Mesendoderm (in vitro differentiated cells): Measurements from ENCODE around the gene CHAC2. TPM values are rescaled to one million over a fixed set of nuclear protein-coding genes. Genes with fewer than 3 reads are reported as not detected.
"Not testable (repeated sequence)": the region's sequence is repeated elsewhere in the genome, so short reads cannot be mapped to it uniquely, and the experiment has no call there.

Experiments
- DNase-seq: peaks from one replicate; pipeline ENCODE4 v3.0.0; 2013
- H2AK5ac ChIP-seq: 2 replicates; pipeline ENCODE4 v1.6.1; 2013; ENCODE audit warnings: low read length, inconsistent platforms
- H2BK120ac ChIP-seq: 2 replicates; pipeline ENCODE4 v1.6.1; 2013; ENCODE audit warnings: low read depth, mild to moderate bottlenecking, low read length, moderate library complexity, mixed read lengths
- H2BK15ac ChIP-seq: replicated peaks from 2 replicates; pipeline ENCODE4 v1.6.1; 2013; ENCODE audit warnings: low read depth, mild to moderate bottlenecking, moderate library complexity
- H2BK5ac ChIP-seq: 2 replicates; pipeline ENCODE4 v1.6.1; 2013; ENCODE audit warnings: low read length, inconsistent platforms
- H3K18ac ChIP-seq: 2 replicates; pipeline ENCODE4 v1.6.1; 2013; ENCODE audit warnings: mild to moderate bottlenecking, low read length, mixed read lengths
- H3K23ac ChIP-seq: one replicate; pipeline ENCODE4 v1.6.1; 2013; ENCODE audit warnings: low read length
- H3K27ac ChIP-seq: 2 replicates; pipeline ENCODE4 v1.5.1; 2013; ENCODE audit warnings: low read depth, mild to moderate bottlenecking, inconsistent platforms, low read length, moderate library complexity
- H3K27me3 ChIP-seq: 2 replicates; pipeline ENCODE4 v1.6.1; 2013; ENCODE audit warnings: low read length, control low read depth, mild to moderate bottlenecking, inconsistent platforms; ENCODE audit not compliant: insufficient read depth, poor library complexity
- H3K36me3 ChIP-seq: 2 replicates; pipeline ENCODE4 v1.6.1; 2013; ENCODE audit warnings: low read length, inconsistent platforms; ENCODE audit not compliant: control insufficient read depth, insufficient read depth
- H3K4ac ChIP-seq: one replicate; pipeline ENCODE4 v1.6.1; 2013; ENCODE audit warnings: low read depth, mild to moderate bottlenecking, low read length, moderate library complexity
- H3K4me1 ChIP-seq: 2 replicates; pipeline ENCODE4 v1.6.1; 2013; ENCODE audit warnings: low read depth, low read length, inconsistent platforms; ENCODE audit not compliant: control insufficient read depth
- H3K4me2 ChIP-seq: 2 replicates; pipeline ENCODE4 v1.6.1; 2013; ENCODE audit warnings: low read length
- H3K4me3 ChIP-seq: 2 replicates; pipeline ENCODE4 v1.5.1; 2013; ENCODE audit warnings: mild to moderate bottlenecking, low read length
- H3K56ac ChIP-seq: one replicate; pipeline ENCODE4 v1.6.1; 2013; ENCODE audit warnings: low read length
- H3K79me1 ChIP-seq: 2 replicates; pipeline ENCODE4 v1.6.1; 2013; ENCODE audit warnings: low read length, inconsistent platforms
- H3K79me2 ChIP-seq: 2 replicates; pipeline ENCODE4 v1.6.1; 2013; ENCODE audit warnings: mild to moderate bottlenecking, low read length; ENCODE audit not compliant: control insufficient read depth, insufficient read depth
- H3K9ac ChIP-seq: 2 replicates; pipeline ENCODE4 v1.6.1; 2013; ENCODE audit warnings: low read length, inconsistent platforms
- H4K5ac ChIP-seq: one replicate; pipeline ENCODE4 v1.6.1; 2013; ENCODE audit warnings: low read length
- H4K8ac ChIP-seq: one replicate; pipeline ENCODE4 v1.6.1; 2013; ENCODE audit warnings: low read depth, mild to moderate bottlenecking, control low read depth, low read length, moderate library complexity
- WGBS: extraction: QIAGEN DNeasy Blood & Tissue Kit; methylation state at CpG from one replicate; pipeline ENCODE4 v1.1.7; 2013; ENCODE audit warnings: low lambda C conversion rate, missing lambda C conversion rate; ENCODE audit not compliant: insufficient coverage; ENCODE audit errors: extremely low coverage; 5-methylcytosine and 5-hydroxymethylcytosine counted together
- polyA plus RNA-seq, 2 experiments: library from polyadenylated mRNA; stranded (reverse); fragments of 200-250 nt; gene quantifications; one replicate each; pipeline ENCODE4 v1.2.3, GENCODE V29; 2013

The CHAC2 gene
- polyA plus RNA-seq (2013, experiment 1 of 2), result 8.7 TPM
- polyA plus RNA-seq (2013, experiment 2 of 2), result 14.8 TPM

GRCh38 chr2:53767405-53768241, at the start of gene CHAC2:
TSS of gene CHAC2 (plus strand) at chr2:53767804. CDS start at chr2:53767887, 83 bp downstream.
- no peak within 1 kb of the TSS for H3K27ac ChIP-seq

DNA sequence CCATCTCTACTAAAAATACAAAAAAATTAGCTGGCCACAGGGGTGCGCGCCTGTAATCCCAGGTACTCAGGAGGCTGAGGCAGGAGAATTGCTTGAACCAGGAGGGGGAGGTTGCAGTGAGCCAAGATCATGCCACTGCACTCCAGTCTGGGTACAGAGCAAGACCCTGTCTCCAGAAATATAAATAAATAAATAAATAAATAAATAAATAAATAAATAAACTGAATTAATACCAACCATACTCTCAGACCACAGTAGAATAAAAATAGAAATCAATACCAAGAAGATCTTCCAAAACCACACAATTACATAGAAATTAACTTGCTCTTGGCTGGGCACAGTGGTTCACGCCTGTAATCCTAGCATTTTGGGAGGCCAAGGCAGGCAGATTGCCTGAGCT, 46.7 kb upstream of the CHAC2 start:
- not testable (repeated sequence) for H4K5ac ChIP-seq, DNase-seq, H3K27me3 ChIP-seq, H2BK5ac ChIP-seq, H3K79me1 ChIP-seq, H3K79me2 ChIP-seq, H3K27ac ChIP-seq, H3K9ac ChIP-seq, H3K4me1 ChIP-seq, H3K4me3 ChIP-seq, H3K23ac ChIP-seq, H2AK5ac ChIP-seq, H3K36me3 ChIP-seq, H2BK120ac ChIP-seq, H3K18ac ChIP-seq, H2BK15ac ChIP-seq, H4K8ac ChIP-seq, H3K4me2 ChIP-seq, H3K56ac ChIP-seq, H3K4ac ChIP-seq
- WGBS, result no CpG with 5 or more reads among the region's 3 CpGs

More at GRCh38 chr2:53767405-53768241, at the start of gene CHAC2:
- Histone ChIP-seq H3K4me3 (peak within 1 kb of the TSS; percentile 87), H3K18ac (no peak within 1 kb of the TSS), H2BK5ac (no peak within 1 kb of the TSS), H3K4ac (no peak within 1 kb of the TSS), H3K27me3 (no peaks in the 10 kb centered on the region), H3K56ac (peak within 1 kb of the TSS; percentile 91), H3K9ac (peak within 1 kb of the TSS; percentile 83), H3K23ac (no peak within 1 kb of the TSS), H2AK5ac (no peak within 1 kb of the TSS), H4K5ac (no peak within 1 kb of the TSS), H3K36me3 (peaks cover 1% of the 10 kb centered on the region), H3K79me1 (no peaks in the 10 kb centered on the region), H3K79me2 (no peaks in the 10 kb centered on the region), H2BK15ac (no peak within 1 kb of the TSS), H3K4me1 (no peaks in the 10 kb centered on the region), H4K8ac (no peak within 1 kb of the TSS), H2BK120ac (no peak within 1 kb of the TSS), H3K4me2 (peak within 1 kb of the TSS; percentile 95)
- peak; percentile 89 for DNase-seq
- WGBS, result no CpG with 5 or more reads among the region's 46 CpGs

GRCh38 chr2:53724536-53724935, 43.1 kb upstream of the CHAC2 start:
- H3K18ac ChIP-seq, result no peak overlapping the region

DNA sequence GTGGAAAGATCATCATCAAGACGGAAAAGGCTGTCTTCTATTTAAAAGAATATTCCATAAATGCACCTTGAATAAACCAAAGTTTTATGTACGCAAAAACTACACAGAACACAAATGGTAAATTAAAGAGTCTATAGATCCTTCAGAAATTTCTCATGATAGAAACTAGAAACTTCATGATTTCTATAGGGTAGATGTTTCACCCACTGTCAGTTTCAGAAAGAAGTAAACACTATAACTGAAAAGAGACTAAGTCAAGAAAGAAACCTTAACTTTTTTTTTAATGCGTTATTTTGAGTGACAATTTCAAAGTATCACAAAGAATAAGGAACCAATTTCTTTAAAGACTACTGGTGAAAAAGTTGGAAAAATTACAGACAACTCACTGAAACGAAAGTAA, 41.9 kb upstream of the CHAC2 start:
- no peak overlapping the region for H3K4me2 ChIP-seq
- no CpG with 5 or more reads among the region's 4 CpGs for WGBS
- no peak overlapping the region for H4K5ac ChIP-seq
- H3K4me1 ChIP-seq, result no peaks in the 10 kb centered on the region
- no peak overlapping the region for H3K23ac ChIP-seq
- H3K4me3 ChIP-seq, result no peak overlapping the region
- no peak overlapping the region for H2BK15ac ChIP-seq
- H2BK120ac ChIP-seq, result no peak overlapping the region
- no peak overlapping the region for H3K56ac ChIP-seq
- no peak overlapping the region for H4K8ac ChIP-seq
- H3K18ac ChIP-seq, result no peak overlapping the region
- H2BK5ac ChIP-seq, result no peak overlapping the region
- no peak overlapping the region for H2AK5ac ChIP-seq
- H3K36me3 ChIP-seq, result no peaks in the 10 kb centered on the region
- no peaks in the 10 kb centered on the region for H3K27me3 ChIP-seq
- H3K79me1 ChIP-seq, result no peaks in the 10 kb centered on the region
- H3K4ac ChIP-seq, result no peak overlapping the region
- no peak overlapping the region for H3K27ac ChIP-seq
- no peak overlapping the region for H3K9ac ChIP-seq
- no peak for DNase-seq
- H3K79me2 ChIP-seq, result no peaks in the 10 kb centered on the region

More at GRCh38 chr2:53724536-53724935, 43.1 kb upstream of the CHAC2 start:
- Histone ChIP-seq H2AK5ac (no peak overlapping the region), H4K8ac (no peak overlapping the region), H3K4me3 (no peak overlapping the region), H3K56ac (no peak overlapping the region), H4K5ac (no peak overlapping the region), H3K23ac (no peak overlapping the region), H3K4me1 (no peaks in the 10 kb centered on the region), H3K27me3 (no peaks in the 10 kb centered on the region), H3K79me2 (no peaks in the 10 kb centered on the region), H3K9ac (no peak overlapping the region), H3K27ac (no peak overlapping the region), H2BK5ac (no peak overlapping the region), H3K36me3 (no peaks in the 10 kb centered on the region), H3K79me1 (no peaks in the 10 kb centered on the region), H3K4ac (no peak overlapping the region), H2BK120ac (no peak overlapping the region), H2BK15ac (no peak overlapping the region), H3K4me2 (no peak overlapping the region)
- no peak for DNase-seq
- no CpG with 5 or more reads among the region's 2 CpGs for WGBS

DNA sequence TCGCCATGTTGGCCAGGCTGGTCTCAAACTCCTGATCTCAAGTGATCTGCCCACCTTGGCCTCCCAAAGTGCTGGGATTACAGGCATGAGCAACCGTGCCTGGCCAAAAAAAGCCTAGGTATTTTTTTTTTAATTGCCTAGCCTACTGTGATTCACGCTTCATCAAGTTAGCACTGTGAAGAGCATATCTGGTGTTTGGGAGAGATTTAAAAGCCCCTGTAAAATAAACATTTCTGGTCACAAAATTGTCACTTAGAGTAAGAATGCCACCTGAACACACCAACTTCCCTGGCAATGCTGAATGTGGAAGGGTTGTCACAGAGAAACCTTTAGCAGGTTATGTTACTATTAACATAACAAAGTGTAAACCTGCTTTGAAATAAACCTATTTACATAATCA, 39.7 kb upstream of the CHAC2 start:
- no CpG with 5 or more reads among the region's 3 CpGs for WGBS
- no peak overlapping the region for H3K27ac ChIP-seq
- H3K56ac ChIP-seq, result no peak overlapping the region
- H3K4me3 ChIP-seq, result no peak overlapping the region
- H4K5ac ChIP-seq, result no peak overlapping the region
- H3K23ac ChIP-seq, result no peak overlapping the region
- H3K79me1 ChIP-seq, result no peaks in the 10 kb centered on the region
- H2BK15ac ChIP-seq, result no peak overlapping the region
- no peak overlapping the region for H2AK5ac ChIP-seq
- no peak overlapping the region for H3K18ac ChIP-seq
- H2BK5ac ChIP-seq, result no peak overlapping the region
- H4K8ac ChIP-seq, result no peak overlapping the region
- H3K4me1 ChIP-seq, result no peaks in the 10 kb centered on the region
- no peaks in the 10 kb centered on the region for H3K79me2 ChIP-seq
- H2BK120ac ChIP-seq, result no peak overlapping the region
- DNase-seq, result no peak
- H3K4me2 ChIP-seq, result no peak overlapping the region
- H3K9ac ChIP-seq, result no peak overlapping the region
- H3K27me3 ChIP-seq, result no peaks in the 10 kb centered on the region
- H3K36me3 ChIP-seq, result no peaks in the 10 kb centered on the region
- no peak overlapping the region for H3K4ac ChIP-seq
